IPS-18a (cell line): ENCODE results near the gene NEB.

ENCODE experiments used
- H3K27ac ChIP-seq: one replicate; pipeline ENCODE4 v1.5.1; 2013; ENCODE audit warnings: low read length
- H3K27me3 ChIP-seq: one replicate; pipeline ENCODE4 v1.6.1; 2013; ENCODE audit warnings: mild to moderate bottlenecking, low read length; ENCODE audit not compliant: control insufficient read depth, insufficient read depth
- H3K36me3 ChIP-seq: one replicate; pipeline ENCODE4 v1.6.1; 2013; ENCODE audit warnings: low read depth, low read length; ENCODE audit not compliant: control insufficient read depth
- H3K4me1 ChIP-seq: one replicate; pipeline ENCODE4 v1.6.1; 2013; ENCODE audit warnings: low read depth, low read length; ENCODE audit not compliant: control insufficient read depth
- H3K4me3 ChIP-seq: one replicate; pipeline ENCODE4 v1.5.1; 2013; ENCODE audit warnings: low read length
- H3K9ac ChIP-seq: one replicate; pipeline ENCODE4 v1.6.1; 2013; ENCODE audit warnings: mild to moderate bottlenecking, low read length, moderate library complexity
- H3K9me3 ChIP-seq: one replicate; pipeline ENCODE4 v1.6.1; 2013; ENCODE audit warnings: low read depth, low read length; ENCODE audit not compliant: control insufficient read depth

NEB gene

DNA sequence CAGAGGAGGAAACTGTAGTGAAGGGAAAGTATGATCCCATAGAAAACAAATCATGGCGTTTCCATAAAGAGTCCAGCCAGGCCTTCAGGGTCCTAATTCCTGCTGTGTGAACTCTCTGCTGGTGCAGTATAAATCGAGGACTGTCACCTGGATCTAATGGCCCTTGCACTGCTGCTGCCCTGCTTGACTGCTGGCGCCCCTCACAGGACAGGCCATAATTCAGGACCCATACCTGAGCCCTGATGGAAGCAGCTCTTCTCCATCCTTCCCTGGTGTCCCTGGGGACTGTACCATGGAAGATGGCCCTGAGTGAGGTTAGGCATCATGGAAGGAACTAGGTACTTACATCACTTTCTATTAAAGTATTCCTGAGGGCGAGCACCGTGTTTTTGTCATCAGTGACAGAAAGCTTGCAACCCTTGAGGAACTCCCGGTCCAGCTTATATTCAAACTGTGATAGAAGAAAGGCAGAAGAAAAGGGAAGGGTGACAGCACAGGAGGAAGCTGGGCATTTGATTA lies 207.6 kb downstream of the NEB start:
- Histone ChIP-seq H3K9ac (no peak overlapping the region), H3K27me3 (no peaks in the 10 kb centered on the region), H3K27ac (no peak overlapping the region), H3K36me3 (no peaks in the 10 kb centered on the region), H3K9me3 (no peaks in the 10 kb centered on the region), H3K4me1 (peaks cover 2% of the 10 kb centered on the region), H3K4me3 (no peak overlapping the region)

DNA sequence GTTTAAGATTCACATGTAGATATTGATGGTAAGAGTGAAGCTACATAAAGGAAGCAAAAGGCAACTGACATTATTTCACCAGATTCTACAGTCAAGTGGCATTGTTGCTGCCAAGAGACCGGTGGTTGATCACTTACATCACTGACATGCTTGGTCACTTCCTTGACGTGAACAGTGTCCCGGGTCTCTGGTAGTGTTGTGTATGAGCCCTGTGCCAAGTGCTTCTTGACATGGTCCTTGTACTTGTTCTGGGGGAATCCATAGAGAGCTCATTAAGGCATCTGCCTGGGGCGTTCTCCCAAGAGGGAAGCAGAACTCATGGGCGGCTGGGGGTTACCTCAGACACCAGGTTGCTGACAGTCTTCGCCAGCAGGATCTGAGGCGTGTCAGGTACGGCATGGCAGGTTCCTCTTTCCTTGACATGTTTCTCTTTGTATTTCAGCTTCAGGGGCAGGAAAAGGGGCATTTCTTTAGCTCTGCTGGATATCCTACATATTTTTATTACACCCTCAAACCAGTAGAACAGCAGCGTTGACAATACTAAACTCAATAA lies 208.4 kb downstream of the NEB start:
- Histone ChIP-seq H3K27ac (no peak overlapping the region), H3K9ac (no peak overlapping the region), H3K9me3 (no peaks in the 10 kb centered on the region), H3K27me3 (no peaks in the 10 kb centered on the region), H3K36me3 (no peaks in the 10 kb centered on the region), H3K4me1 (peaks cover 8% of the 10 kb centered on the region), H3K4me3 (no peak overlapping the region)

DNA sequence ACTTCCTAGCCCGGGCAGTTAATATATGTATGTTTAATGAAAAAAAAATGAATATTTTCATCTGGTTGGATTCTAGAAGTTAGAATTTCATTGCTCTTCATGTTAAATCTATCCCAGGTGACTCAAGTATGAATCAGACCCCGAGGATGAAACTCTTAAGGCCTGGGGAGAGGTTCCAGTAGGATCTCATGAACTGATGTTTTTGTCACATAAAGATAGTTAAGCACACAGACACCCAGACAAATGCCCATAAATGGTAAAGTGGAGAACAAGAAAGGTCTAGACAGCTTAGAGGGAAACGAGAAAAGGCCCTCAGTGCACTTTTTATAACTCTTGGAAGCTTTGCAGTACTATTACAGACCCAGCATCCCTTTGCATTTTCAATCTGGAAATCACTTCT lies 210.4 kb downstream of the NEB start:
- H3K4me3 ChIP-seq = no peak overlapping the region
- H3K9me3 ChIP-seq = no peaks in the 10 kb centered on the region
- H3K9ac ChIP-seq = no peak overlapping the region
- no peak overlapping the region for H3K27ac ChIP-seq
- H3K27me3 ChIP-seq = no peaks in the 10 kb centered on the region
- H3K4me1 ChIP-seq = peaks cover 8% of the 10 kb centered on the region
- H3K36me3 ChIP-seq = no peaks in the 10 kb centered on the region

DNA sequence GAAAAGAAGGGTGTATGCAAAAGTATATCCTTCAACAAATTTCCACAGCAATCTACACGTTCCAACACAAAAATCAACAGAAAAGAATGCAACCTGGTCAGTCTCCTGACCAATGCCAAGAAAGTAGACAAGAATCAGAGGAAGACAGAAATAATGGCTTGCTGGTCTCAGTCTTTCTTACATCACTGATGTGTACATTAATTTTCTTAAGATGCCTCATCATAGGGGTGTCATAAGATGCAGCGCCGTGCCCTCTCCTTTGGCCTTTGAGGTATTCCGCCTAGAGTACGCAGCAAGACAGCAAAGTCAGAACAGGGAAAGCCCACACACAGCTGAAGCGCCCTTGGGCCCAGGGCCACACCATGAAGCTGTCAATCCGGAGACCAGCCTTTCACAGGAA lies 211.7 kb downstream of the NEB start:
- Histone ChIP-seq H3K27ac (no peak overlapping the region), H3K9ac (no peak overlapping the region), H3K9me3 (no peaks in the 10 kb centered on the region), H3K4me3 (no peak overlapping the region), H3K36me3 (no peaks in the 10 kb centered on the region), H3K27me3 (no peaks in the 10 kb centered on the region), H3K4me1 (peaks cover 8% of the 10 kb centered on the region)

DNA sequence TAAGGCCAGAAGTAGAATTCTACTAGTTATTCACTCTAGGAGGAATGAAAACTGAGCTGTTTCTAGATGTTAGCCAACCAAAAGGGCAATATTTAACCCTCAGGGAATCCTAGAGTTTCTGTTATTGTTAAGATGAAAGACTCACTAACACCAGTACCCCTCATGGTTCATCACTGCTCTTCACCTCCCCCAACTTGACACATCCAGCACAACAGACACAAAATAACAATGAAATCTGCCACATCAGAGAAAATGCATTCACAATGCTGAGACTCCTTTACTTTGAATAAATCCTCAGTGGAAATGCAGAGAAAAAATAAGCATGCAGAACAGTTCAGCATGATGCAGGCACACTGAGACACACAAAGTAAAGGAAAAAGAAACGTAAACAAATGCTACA lies 213.3 kb downstream of the NEB start:
- Histone ChIP-seq H3K9me3 (no peaks in the 10 kb centered on the region), H3K9ac (no peak overlapping the region), H3K36me3 (no peaks in the 10 kb centered on the region), H3K4me3 (no peak overlapping the region), H3K27me3 (no peaks in the 10 kb centered on the region), H3K4me1 (peaks cover 8% of the 10 kb centered on the region), H3K27ac (no peak overlapping the region)

DNA sequence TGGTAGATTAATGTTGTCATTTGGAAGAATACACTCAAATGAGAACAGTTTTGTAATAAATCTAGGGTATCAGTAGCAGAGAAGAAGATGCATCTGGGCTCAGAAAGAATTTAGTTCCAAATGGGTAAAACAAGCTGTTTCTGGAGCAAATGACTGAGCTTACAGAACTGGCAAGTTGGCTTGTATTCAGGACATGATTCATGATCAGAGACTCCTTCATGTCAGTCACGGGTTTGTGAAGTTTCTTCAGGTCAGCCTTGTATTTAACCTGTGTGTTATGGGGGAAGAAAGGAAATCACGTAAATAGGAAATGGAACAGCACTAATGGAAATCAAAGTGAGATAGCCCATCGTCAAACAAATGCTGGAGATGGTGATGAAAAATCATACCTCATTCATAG lies 215.5 kb downstream of the NEB start:
- Histone ChIP-seq H3K4me1 (peaks cover 8% of the 10 kb centered on the region), H3K9ac (no peak overlapping the region), H3K9me3 (no peaks in the 10 kb centered on the region), H3K36me3 (no peaks in the 10 kb centered on the region), H3K4me3 (no peak overlapping the region), H3K27ac (no peak overlapping the region), H3K27me3 (no peaks in the 10 kb centered on the region)

DNA sequence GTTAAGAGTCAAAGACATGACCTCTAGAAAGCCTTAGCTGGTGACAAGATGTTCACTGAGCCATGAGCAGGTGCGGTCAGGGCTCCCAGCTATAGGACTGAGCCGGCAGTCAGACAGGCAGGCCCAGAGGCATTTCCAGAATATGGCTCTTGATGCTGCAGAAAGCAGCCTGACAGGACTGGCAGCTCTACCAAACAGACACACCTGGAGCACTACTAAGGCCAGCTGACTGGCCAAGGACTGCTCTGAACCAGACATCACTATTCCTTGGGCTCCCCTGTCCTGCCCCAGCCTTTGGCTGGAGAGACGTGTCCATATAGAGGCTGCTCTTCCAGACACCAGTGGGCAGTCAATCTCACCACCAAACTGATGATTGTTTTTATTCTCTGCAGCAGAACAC lies 225.8 kb downstream of the NEB start:
- no peaks in the 10 kb centered on the region for H3K27me3 ChIP-seq
- no peak overlapping the region for H3K9ac ChIP-seq
- no peaks in the 10 kb centered on the region for H3K4me1 ChIP-seq
- H3K27ac ChIP-seq = no peak overlapping the region
- H3K36me3 ChIP-seq = peaks cover 3% of the 10 kb centered on the region
- no peak overlapping the region for H3K4me3 ChIP-seq
- no peaks in the 10 kb centered on the region for H3K9me3 ChIP-seq

DNA sequence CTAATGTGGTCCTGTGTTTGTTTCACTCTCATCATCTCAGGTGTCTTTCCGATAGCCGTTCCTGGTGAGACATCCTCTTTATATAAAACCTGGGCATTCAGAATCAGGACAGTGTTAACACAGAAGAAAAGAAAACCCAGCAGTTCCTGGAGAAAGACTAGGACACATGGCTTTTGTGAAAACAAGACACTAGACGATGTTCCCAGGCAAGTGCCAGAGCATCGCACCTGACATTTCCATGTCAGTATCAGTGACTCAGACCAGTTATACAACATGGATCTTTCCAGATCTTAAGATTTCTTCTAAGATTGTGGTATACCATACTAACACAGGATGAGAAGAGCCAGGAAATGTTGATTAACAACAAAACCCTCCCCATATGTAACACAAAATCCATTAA lies 228.1 kb downstream of the NEB start:
- no peaks in the 10 kb centered on the region for H3K4me1 ChIP-seq
- no peaks in the 10 kb centered on the region for H3K9me3 ChIP-seq
- no peak overlapping the region for H3K4me3 ChIP-seq

DNA sequence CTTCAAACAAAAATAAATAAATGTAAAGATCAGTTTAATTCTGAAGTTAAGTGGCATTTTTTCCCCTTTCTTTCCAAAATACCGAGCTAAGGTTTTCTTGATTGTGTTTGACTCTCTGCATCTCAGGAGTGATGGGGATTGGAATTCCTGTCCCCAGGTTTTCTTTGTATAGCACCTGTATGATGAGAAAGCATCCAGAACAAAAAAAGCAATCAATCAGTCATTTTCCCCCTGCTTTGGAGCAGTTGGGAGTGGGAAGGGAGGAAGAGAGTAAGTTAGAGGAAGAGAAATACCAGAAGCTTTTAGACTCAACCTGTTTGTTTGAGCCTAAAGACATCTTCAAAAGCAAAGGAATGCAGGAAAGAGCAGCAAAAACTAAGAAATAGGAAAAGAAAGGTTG lies 236.1 kb downstream of the NEB start:
- Histone ChIP-seq H3K36me3 (no peaks in the 10 kb centered on the region), H3K27me3 (no peaks in the 10 kb centered on the region), H3K9me3 (no peaks in the 10 kb centered on the region), H3K27ac (peak overlapping the region; percentile 56), H3K9ac (peak overlapping the region; percentile 0), H3K4me1 (peaks cover 14% of the 10 kb centered on the region), H3K4me3 (no peak overlapping the region)

More for the DNA sequence above, 228.1 kb downstream of the NEB start:
- Histone ChIP-seq H3K36me3 (peaks cover 3% of the 10 kb centered on the region), H3K27ac (no peak overlapping the region), H3K9ac (no peak overlapping the region), H3K27me3 (no peaks in the 10 kb centered on the region)

DNA sequence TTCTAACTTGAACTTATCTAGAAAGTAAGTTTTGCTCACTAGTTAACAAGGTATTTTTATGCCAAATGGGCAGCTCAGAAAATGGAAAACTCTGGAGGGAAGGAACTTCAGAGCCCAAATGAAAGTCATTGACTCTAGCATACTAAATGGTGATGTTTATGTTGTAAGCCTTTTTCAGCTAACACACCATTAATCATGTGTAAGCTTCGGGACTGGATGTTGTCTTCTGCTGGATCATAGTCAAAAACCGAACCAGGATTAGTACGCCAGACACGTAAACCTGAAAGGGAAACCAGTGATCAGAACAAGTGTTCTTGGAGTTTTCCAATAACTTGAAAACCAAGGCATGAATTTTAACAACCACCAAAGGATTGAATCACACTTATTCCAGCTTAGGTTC lies 242.8 kb downstream of the NEB start:
- Histone ChIP-seq H3K36me3 (no peaks in the 10 kb centered on the region), H3K9ac (no peak overlapping the region), H3K4me3 (no peak overlapping the region), H3K4me1 (peaks cover 5% of the 10 kb centered on the region), H3K27ac (no peak overlapping the region), H3K27me3 (no peaks in the 10 kb centered on the region), H3K9me3 (no peaks in the 10 kb centered on the region)

DNA sequence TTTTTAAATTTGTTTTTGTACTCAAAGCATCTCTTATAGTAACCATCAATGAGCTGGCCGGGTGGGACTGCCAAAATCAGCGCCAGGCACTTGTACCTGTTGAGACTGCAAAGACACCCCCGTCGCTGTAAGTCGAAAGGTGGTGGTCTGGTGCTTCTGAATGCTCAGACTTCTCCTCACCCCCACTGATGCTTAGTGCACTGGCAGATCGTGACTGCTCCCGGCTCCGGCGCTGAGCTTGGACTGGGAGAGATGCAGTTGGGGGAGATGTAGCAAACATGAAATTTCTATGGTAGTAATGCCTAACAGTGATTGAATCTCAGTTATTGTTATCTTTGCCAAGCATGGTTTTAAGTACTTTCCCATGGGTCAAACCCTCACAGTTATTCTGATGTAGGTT lies 244.0 kb downstream of the NEB start:
- H3K27me3 ChIP-seq = no peaks in the 10 kb centered on the region

DNA sequence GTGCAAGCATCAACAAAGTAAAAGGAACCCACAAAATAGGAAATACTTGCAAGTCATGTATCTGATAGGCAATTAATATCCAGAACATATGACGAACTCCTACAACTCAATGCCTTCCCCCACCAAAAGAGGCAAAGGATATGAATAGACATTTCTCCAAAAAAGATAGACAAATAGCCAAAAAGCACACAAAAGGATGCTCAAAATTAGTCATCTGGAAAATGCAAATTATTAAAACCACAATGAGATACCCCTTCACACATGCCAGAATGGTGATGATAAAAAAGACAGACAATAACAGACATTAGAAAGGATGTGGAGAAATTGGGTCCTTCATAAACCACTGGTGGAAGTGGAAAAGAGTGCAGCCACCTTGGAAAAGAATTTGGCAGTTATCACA lies 248.2 kb downstream of the NEB start:
- H3K9ac ChIP-seq = no peak overlapping the region
- H3K4me3 ChIP-seq = no peak overlapping the region
- no peak overlapping the region for H3K27ac ChIP-seq
- H3K27me3 ChIP-seq = no peaks in the 10 kb centered on the region
- no peaks in the 10 kb centered on the region for H3K9me3 ChIP-seq
- peaks cover 12% of the 10 kb centered on the region for H3K36me3 ChIP-seq
- H3K4me1 ChIP-seq = no peaks in the 10 kb centered on the region

More for the DNA sequence above, 244.0 kb downstream of the NEB start:
- Histone ChIP-seq H3K36me3 (no peaks in the 10 kb centered on the region), H3K27ac (no peak overlapping the region), H3K4me1 (peaks cover 5% of the 10 kb centered on the region), H3K9ac (no peak overlapping the region), H3K4me3 (no peak overlapping the region), H3K9me3 (no peaks in the 10 kb centered on the region)
